ENCODE results near the gene GCDH. TPM values are rescaled to one million over a fixed set of nuclear protein-coding genes. Genes with fewer than 3 reads are reported as not detected.

Gene GCDH
- total and polyA plus RNA-seq, 8 donors = 6.3 to 27.1 (median 15.4) TPM

- peak overlapping the region in 1 of 4 donors; percentile 19 for H3K27ac ChIP-seq
- ATAC-seq = peak; percentile 79 to 93 (median 84)
- H3K36me3 ChIP-seq = no peaks in the 10 kb centered on the region
- intact Hi-C loops (cut with DNase I) = no loop called here
- H3K9me3 ChIP-seq = no peaks in the 10 kb centered on the region
- DNase-seq = peak; percentile 49 to 86 (median 76)
- H3K4me1 ChIP-seq = no peaks in the 10 kb centered on the region
- FAIRE-seq = no peak
- H3K4me3 ChIP-seq = peak overlapping the region; percentile 7 to 39 (median 24)
- 10 to 16% methylated on average over 49 to 51 of the region's 51 CpGs for WGBS, 2 donors
- no peaks in the 10 kb centered on the region for H3K27me3 ChIP-seq
- no peak for TF ChIP-seq CTCF (IDR thresholded peaks at IDR 0.05)
Measured at GRCh38 chr19:12867120-12868099, 23.6 kb upstream of the GCDH start.

- Histone ChIP-seq H3K27ac (no peak overlapping the region), H3K9me3 (no peaks in the 10 kb centered on the region), H3K27me3 (no peaks in the 10 kb centered on the region), H3K4me1 (no peaks in the 10 kb centered on the region), H3K4me3 (no peak overlapping the region), H3K36me3 (no peaks in the 10 kb centered on the region)
- intact Hi-C loops (cut with DNase I) = no loop called here
- TF ChIP-seq CTCF (IDR thresholded peaks at IDR 0.05) = no peak
- 88% methylated on average over 10 of the region's 10 CpGs for WGBS, 2 donors
- no peak for FAIRE-seq
- ATAC-seq = no peak
- DNase-seq = no peak
Measured at GRCh38 chr19:12868540-12869112, 22.3 kb upstream of the GCDH start.

GRCh38 chr19:12871681-12872080, 19.3 kb upstream of the GCDH start:
- no peak overlapping the region for H3K27ac ChIP-seq
- no peaks in the 10 kb centered on the region for H3K27me3 ChIP-seq
- TF ChIP-seq CTCF (IDR thresholded peaks at IDR 0.05) = no peak
- FAIRE-seq (no peak), ATAC-seq (no peak), DNase-seq (no peak)
- no peak overlapping the region for H3K4me3 ChIP-seq
- H3K9me3 ChIP-seq = no peaks in the 10 kb centered on the region
- intact Hi-C loops (cut with DNase I) = no loop called here
- H3K4me1 ChIP-seq = no peaks in the 10 kb centered on the region
- no peaks in the 10 kb centered on the region for H3K36me3 ChIP-seq
- 65 to 90% methylated on average over 3 of the region's 3 CpGs for WGBS, 2 donors

GRCh38 chr19:12872255-12872654, 18.7 kb upstream of the GCDH start:
- 79 to 90% methylated on average over 5 of the region's 5 CpGs for WGBS, 2 donors
- intact Hi-C loops (cut with DNase I) = no loop called here
- Histone ChIP-seq H3K4me3 (no peak overlapping the region), H3K27me3 (no peaks in the 10 kb centered on the region), H3K9me3 (no peaks in the 10 kb centered on the region), H3K36me3 (peaks cover 0 to under 1% (median 0%) of the 10 kb centered on the region in 3 donors), H3K27ac (no peak overlapping the region), H3K4me1 (no peaks in the 10 kb centered on the region)
- FAIRE-seq = no peak
- no peak for DNase-seq
- ATAC-seq = no peak
- TF ChIP-seq CTCF (IDR thresholded peaks at IDR 0.05) = no peak
